OCI-LY3 (cell line): Measurements from ENCODE around the gene CCDC142.
"Not testable (repeated sequence)": the region's sequence is repeated elsewhere in the genome, so short reads cannot be mapped to it uniquely, and the experiment has no call there.

Source experiments
- H2AFZ ChIP-seq: fragments of 200-600, 300-600 bp; shearing (Covaris generic); 2 replicates; pipeline ENCODE4 v1.6.0; 2014; ENCODE audit warnings: antibody characterized with exemption, low read depth, low read length
- H3K27ac ChIP-seq: fragments of 200-600, 300-600 bp; sonication (generic); 2 replicates; pipeline ENCODE4 v1.5.1; 2014; ENCODE audit warnings: mild to moderate bottlenecking, low read length, moderate library complexity, mixed read lengths
- H3K27me3 ChIP-seq: fragments of 200-600, 300-600 bp; sonication (generic); 2 replicates; pipeline ENCODE4 v1.6.1; 2014; ENCODE audit warnings: low read depth, low read length, mixed read lengths
- H3K36me3 ChIP-seq: fragments of 200-600, 300-600 bp; sonication (generic); replicated peaks from 2 replicates; pipeline ENCODE3; 2014; ENCODE audit warnings: low read depth, low read length, mixed read lengths
- H3K4me1 ChIP-seq: fragments of 300-600, 200-600 bp; sonication (generic); 2 replicates; pipeline ENCODE4 v1.6.1; 2014; ENCODE audit warnings: low read length, mixed read lengths
- H3K4me2 ChIP-seq: fragments of 200-600, 300-600 bp; sonication (generic); 2 replicates; pipeline ENCODE4 v1.6.1; 2014; ENCODE audit warnings: low read length, mixed read lengths
- H3K4me3 ChIP-seq: fragments of 300-600, 200-600 bp; sonication (generic); 2 replicates; pipeline ENCODE4 v1.5.1; 2014; ENCODE audit warnings: antibody characterized with exemption, mild to moderate bottlenecking, low read length, moderate library complexity
- H3K79me2 ChIP-seq: fragments of 300-600, 200-600 bp; shearing (Covaris generic); 2 replicates; pipeline ENCODE4 v1.6.1; 2014; ENCODE audit warnings: mild to moderate bottlenecking, low read length, mixed read lengths
- H3K9ac ChIP-seq: fragments of 300-600, 200-600 bp; shearing (Covaris generic); 2 replicates; pipeline ENCODE4 v1.6.0; 2014; ENCODE audit warnings: mild to moderate bottlenecking, low read length, moderate library complexity
- H3K9me3 ChIP-seq: fragments of 200-600, 300-600 bp; shearing (Covaris generic); 2 replicates; pipeline ENCODE4 v1.6.1; 2014; ENCODE audit warnings: low read length, mixed read lengths; ENCODE audit not compliant: insufficient read depth
- H4K20me1 ChIP-seq: fragments of 200-600, 300-600 bp; sonication (generic); 2 replicates; pipeline ENCODE4 v1.6.1; 2016; ENCODE audit warnings: low read length, mixed read lengths; ENCODE audit not compliant: insufficient read depth
- CTCF ChIP-seq: fragments of 200-600, 300-600 bp; sonication (generic); IDR thresholded peaks from 2 replicates; pipeline ENCODE4 v1.5.1; 2014; ENCODE audit warnings: antibody characterized with exemption, low read length, low read depth
- EZH2phosphoT487 ChIP-seq: fragments of 200-600 bp; shearing (Covaris generic); IDR thresholded peaks from 2 replicates; pipeline ENCODE4 v1.6.1; 2018; ENCODE audit warnings: antibody characterized with exemption, mixed run types, low read depth

CCDC142 gene

GRCh38 chr2:74462054-74462785 is 20.6 kb downstream of the CCDC142 start:
- no peak overlapping the region for H3K9ac ChIP-seq
- H3K4me3 ChIP-seq = no peak overlapping the region
- no peak overlapping the region for H3K4me2 ChIP-seq
- H3K27ac ChIP-seq = no peak overlapping the region
- H3K36me3 ChIP-seq = peaks cover 24% of the 10 kb centered on the region
- H2AFZ ChIP-seq = no peak overlapping the region
- H3K79me2 ChIP-seq = peaks cover 30% of the 10 kb centered on the region
- peaks cover 15% of the 10 kb centered on the region for H3K4me1 ChIP-seq
- TF ChIP-seq EZH2phosphoT487 = no peak
- no peak for TF ChIP-seq CTCF
- H4K20me1 ChIP-seq = no peaks in the 10 kb centered on the region
- no peaks in the 10 kb centered on the region for H3K27me3 ChIP-seq
- no peaks in the 10 kb centered on the region for H3K9me3 ChIP-seq

- H3K9ac ChIP-seq = no peak overlapping the region
- peak; percentile 24 for TF ChIP-seq CTCF
- no peak for TF ChIP-seq EZH2phosphoT487
- H3K79me2 ChIP-seq = peaks cover 33% of the 10 kb centered on the region
- H2AFZ ChIP-seq = no peak overlapping the region
- no peaks in the 10 kb centered on the region for H4K20me1 ChIP-seq
- H3K36me3 ChIP-seq = peaks cover 24% of the 10 kb centered on the region
- H3K27me3 ChIP-seq = no peaks in the 10 kb centered on the region
- H3K4me2 ChIP-seq = no peak overlapping the region
- no peaks in the 10 kb centered on the region for H3K9me3 ChIP-seq
- peaks cover 20% of the 10 kb centered on the region for H3K4me1 ChIP-seq
- no peak overlapping the region for H3K27ac ChIP-seq
- no peak overlapping the region for H3K4me3 ChIP-seq
Observed at GRCh38 chr2:74461187-74462053, 21.4 kb downstream of the CCDC142 start.

- not testable (repeated sequence) for H3K4me2 ChIP-seq, H2AFZ ChIP-seq, H3K27me3 ChIP-seq, H3K27ac ChIP-seq, H4K20me1 ChIP-seq, H3K9me3 ChIP-seq, H3K9ac ChIP-seq, H3K4me3 ChIP-seq
- Histone ChIP-seq H3K79me2 (peaks cover 37% of the 10 kb centered on the region), H3K4me1 (peaks cover 25% of the 10 kb centered on the region), H3K36me3 (peaks cover 24% of the 10 kb centered on the region)
Observed at GRCh38 chr2:74460187-74460586, 22.6 kb downstream of the CCDC142 start.

GRCh38 chr2:74459503-74460118 is 23.2 kb downstream of the CCDC142 start:
- Histone ChIP-seq H3K79me2 (peaks cover 31% of the 10 kb centered on the region), H3K4me2 (peak overlapping the region; percentile 93), H3K4me1 (peaks cover 25% of the 10 kb centered on the region), H3K36me3 (peaks cover 24% of the 10 kb centered on the region), H3K4me3 (peak overlapping the region; percentile 84)
- not testable (repeated sequence) for H3K27ac ChIP-seq, H3K27me3 ChIP-seq, H3K9me3 ChIP-seq, H3K9ac ChIP-seq, H2AFZ ChIP-seq, H4K20me1 ChIP-seq
